MCF 10A (cell line): ENCODE measurements around the gene NRXN3. TPM values are rescaled to one million over a fixed set of nuclear protein-coding genes. Genes with fewer than 3 reads are reported as not detected.

Experiments
- BruUV-seq: library from RNA; stranded (reverse); fragments of 400-500 nt; replicated peaks from 2 replicates; lab custom pipeline; 2021; lab: Mats Ljungman, UMichigan
- CTCF ChIA-PET: fragments of 300-600 bp; sonication (Branson Sonifier 250); formaldehyde crosslinking; extraction: SDS; loops from one replicate; lab custom pipeline; 2021; ENCODE audit warnings: antibody characterized with exemption, inconsistent platforms; lab: Yijun Ruan, JAX
- POLR2A ChIA-PET: fragments of 300-600, 350-650 bp; sonication (Branson Sonifier 250); formaldehyde crosslinking; extraction: SDS; loops from one replicate; lab custom pipeline; 2020; ENCODE audit warnings: antibody characterized with exemption, inconsistent platforms; lab: Yijun Ruan, JAX
- DNase-seq: peaks from one replicate; pipeline ENCODE4 v3.0.0-alpha.2; 2018; ENCODE audit not compliant: unreplicated experiment
- H3K27ac Mint-ChIP-seq: one replicate; pipeline ENCODE4 v1.8.0; 2022; ENCODE audit warnings: mild to moderate bottlenecking, low read depth, mixed read lengths; ENCODE audit not compliant: unreplicated experiment
- H3K27me3 Mint-ChIP-seq: one replicate; pipeline ENCODE4 v1.8.0; 2022; ENCODE audit warnings: mixed read lengths; ENCODE audit not compliant: insufficient read depth, unreplicated experiment
- H3K36me3 Mint-ChIP-seq: one replicate; pipeline ENCODE4 v1.8.0; 2022; ENCODE audit warnings: mild to moderate bottlenecking, moderate library complexity, mixed read lengths; ENCODE audit not compliant: insufficient read depth, unreplicated experiment
- H3K4me1 Mint-ChIP-seq: one replicate; pipeline ENCODE4 v1.8.0; 2022; ENCODE audit warnings: mixed read lengths; ENCODE audit not compliant: insufficient read depth, unreplicated experiment
- H3K4me3 Mint-ChIP-seq: one replicate; pipeline ENCODE4 v1.8.0; 2022; ENCODE audit warnings: mild to moderate bottlenecking, moderate library complexity, mixed read lengths; ENCODE audit not compliant: unreplicated experiment
- H3K9me3 Mint-ChIP-seq: one replicate; pipeline ENCODE4 v1.8.0; 2022; ENCODE audit warnings: mixed read lengths; ENCODE audit not compliant: unreplicated experiment
- intact Hi-C: fragments of 100-400 bp; cut with micrococcal nuclease; formaldehyde crosslinking; loops from 2 replicates; pipeline ENCODE4 v1.14.1; 2022
- total RNA-seq: library from RNA; stranded (reverse); gene quantifications from 2 replicates; pipeline ENCODE4 v1.2.3, GENCODE V29; 2022
- TF ChIP-seq, protein P1 (sequence below): fragments of 200-600 bp; IDR thresholded peaks from one replicate; pipeline ENCODE4 v1.8.0; 2022; ENCODE audit warnings: antibody characterized with exemption, mild to moderate bottlenecking; ENCODE audit not compliant: unreplicated experiment

Gene NRXN3
- total RNA-seq, 1 experiment from 2014 or later = not detected

DNA sequence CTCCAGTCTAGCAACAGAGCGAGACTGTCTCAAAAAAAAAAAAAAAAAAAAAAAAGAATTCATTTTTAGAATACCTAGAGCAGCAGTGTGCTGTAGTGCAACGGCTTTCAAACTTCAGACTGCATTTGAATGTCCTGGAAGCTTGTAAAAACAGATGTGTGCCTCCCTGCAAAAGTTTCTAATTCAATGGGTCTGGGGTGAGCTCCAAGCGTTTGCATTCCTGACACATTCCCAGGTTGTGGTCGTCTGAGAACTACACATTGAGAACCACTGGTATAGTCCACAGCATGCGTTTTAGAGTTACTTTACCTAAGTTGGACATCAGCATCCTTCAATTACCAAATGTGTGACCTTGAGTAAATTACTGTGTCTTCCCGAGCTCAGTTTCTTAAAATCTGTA lies 816.8 kb downstream of the NRXN3 start:
- TF ChIP-seq, protein P1, sequence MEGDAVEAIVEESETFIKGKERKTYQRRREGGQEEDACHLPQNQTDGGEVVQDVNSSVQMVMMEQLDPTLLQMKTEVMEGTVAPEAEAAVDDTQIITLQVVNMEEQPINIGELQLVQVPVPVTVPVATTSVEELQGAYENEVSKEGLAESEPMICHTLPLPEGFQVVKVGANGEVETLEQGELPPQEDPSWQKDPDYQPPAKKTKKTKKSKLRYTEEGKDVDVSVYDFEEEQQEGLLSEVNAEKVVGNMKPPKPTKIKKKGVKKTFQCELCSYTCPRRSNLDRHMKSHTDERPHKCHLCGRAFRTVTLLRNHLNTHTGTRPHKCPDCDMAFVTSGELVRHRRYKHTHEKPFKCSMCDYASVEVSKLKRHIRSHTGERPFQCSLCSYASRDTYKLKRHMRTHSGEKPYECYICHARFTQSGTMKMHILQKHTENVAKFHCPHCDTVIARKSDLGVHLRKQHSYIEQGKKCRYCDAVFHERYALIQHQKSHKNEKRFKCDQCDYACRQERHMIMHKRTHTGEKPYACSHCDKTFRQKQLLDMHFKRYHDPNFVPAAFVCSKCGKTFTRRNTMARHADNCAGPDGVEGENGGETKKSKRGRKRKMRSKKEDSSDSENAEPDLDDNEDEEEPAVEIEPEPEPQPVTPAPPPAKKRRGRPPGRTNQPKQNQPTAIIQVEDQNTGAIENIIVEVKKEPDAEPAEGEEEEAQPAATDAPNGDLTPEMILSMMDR = no peak
- intact Hi-C loops = no loop called here
- Mint-ChIP-seq H3K36me3 (no peaks in the 10 kb centered on the region), H3K27ac (no peak overlapping the region), H3K27me3 (peaks cover 16% of the 10 kb centered on the region), H3K4me3 (no peak overlapping the region), H3K4me1 (no peaks in the 10 kb centered on the region), H3K9me3 (no peaks in the 10 kb centered on the region)
- no peak for DNase-seq
- POLR2A ChIA-PET = interaction anchor here (0.6 kb wide), 1 partner anchor 47 kb away, joined by 3 read pairs; no protein-coding TSS in a partner anchor
- BruUV-seq = no TSS peak
- CTCF ChIA-PET = interaction anchor here (0.6 to 2.3 kb wide), 2 partner anchors 27 to 1130 kb away, joined by 3 to 6 read pairs; no protein-coding TSS in a partner anchor

DNA sequence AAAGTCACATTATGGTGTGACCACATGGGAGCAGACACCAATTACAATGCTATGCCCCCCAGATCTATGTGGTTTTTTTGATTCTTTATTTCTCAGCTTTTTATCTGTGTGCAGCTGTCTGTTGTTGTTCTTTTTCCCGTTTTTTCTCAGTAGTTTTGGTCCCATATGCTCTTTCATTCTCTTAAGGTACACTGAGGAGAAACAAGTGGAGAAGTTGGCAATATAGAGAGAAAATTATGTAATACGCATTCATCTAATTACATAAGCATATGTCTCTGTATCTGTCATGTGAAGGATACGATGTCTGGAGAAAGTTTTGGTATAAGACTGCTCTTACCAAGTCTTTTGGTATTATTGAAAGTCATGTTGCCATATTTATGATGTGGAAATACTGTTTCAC lies 819.0 kb downstream of the NRXN3 start:
- Mint-ChIP-seq H3K36me3 (no peaks in the 10 kb centered on the region), H3K4me1 (no peaks in the 10 kb centered on the region), H3K4me3 (no peak overlapping the region), H3K9me3 (no peaks in the 10 kb centered on the region), H3K27me3 (peaks cover 24% of the 10 kb centered on the region), H3K27ac (no peak overlapping the region)
- no peak for DNase-seq
- CTCF ChIA-PET = no interaction called here
- POLR2A ChIA-PET = no interaction called here
- intact Hi-C loops = no loop called here
- TF ChIP-seq, protein P1 = no peak
- no TSS peak for BruUV-seq

DNA sequence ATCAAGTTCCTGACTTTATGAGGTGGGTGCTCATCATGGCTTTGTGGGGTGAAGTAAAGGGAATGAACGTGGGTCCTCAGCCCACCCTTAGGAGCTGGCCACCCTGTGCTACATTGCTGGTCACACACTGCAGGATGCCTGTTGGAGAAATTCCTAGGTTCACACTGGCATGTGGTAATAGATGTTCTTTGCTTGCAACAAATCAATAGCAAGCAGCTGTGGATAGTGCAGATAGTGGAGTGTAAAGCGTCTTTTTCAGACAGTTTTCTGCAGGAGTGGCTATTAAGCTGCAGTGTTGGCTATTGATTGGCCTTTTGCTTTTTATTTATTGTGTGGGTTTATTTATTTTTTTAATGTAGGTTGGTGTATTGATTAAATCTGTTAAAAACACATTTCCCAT lies 822.7 kb downstream of the NRXN3 start:
- peaks cover 24% of the 10 kb centered on the region for H3K27me3 Mint-ChIP-seq
- no peaks in the 10 kb centered on the region for H3K4me1 Mint-ChIP-seq
- ChIA-PET POLR2A (no interaction called here), CTCF (interaction anchor here (1.0 kb wide), 1 partner anchor 25 kb away, joined by 3 read pairs; no protein-coding TSS in a partner anchor)
- H3K9me3 Mint-ChIP-seq = no peaks in the 10 kb centered on the region
- intact Hi-C loops = no loop called here
- no peaks in the 10 kb centered on the region for H3K36me3 Mint-ChIP-seq
- no peak overlapping the region for H3K27ac Mint-ChIP-seq
- TF ChIP-seq, protein P1 = no peak
- H3K4me3 Mint-ChIP-seq = no peak overlapping the region
- DNase-seq = no peak
- BruUV-seq = no TSS peak

DNA sequence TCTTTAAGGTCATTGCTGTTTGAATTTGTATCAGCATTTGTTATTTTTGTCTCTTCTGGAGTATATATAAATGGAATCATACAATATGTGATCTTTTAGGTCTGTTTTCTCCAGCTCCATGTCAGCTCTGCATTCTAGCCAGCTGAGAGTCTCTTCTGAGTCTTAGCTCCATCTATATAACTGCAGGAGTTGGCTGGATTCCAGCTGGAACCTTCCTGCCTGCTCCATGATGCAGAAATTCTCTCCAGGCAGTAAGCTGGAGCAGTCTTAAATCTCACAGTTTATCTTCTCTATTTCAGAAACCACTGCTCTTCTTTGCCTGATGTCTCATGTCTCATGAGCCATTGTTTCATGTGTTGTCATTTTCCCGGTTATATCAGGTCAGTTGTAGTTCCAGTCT lies 827.6 kb downstream of the NRXN3 start:
- peak; percentile 28 for DNase-seq
- H3K36me3 Mint-ChIP-seq = no peaks in the 10 kb centered on the region
- ChIA-PET POLR2A (interaction anchor here (0.6 kb wide), 1 partner anchor 1353 kb away, joined by 3 read pairs; no protein-coding TSS in a partner anchor), CTCF (interaction anchor here (0.5 kb wide), 1 partner anchor 16 kb away, joined by 3 read pairs; no protein-coding TSS in a partner anchor)
- no peak overlapping the region for H3K27ac Mint-ChIP-seq
- TF ChIP-seq, protein P1 = no peak
- H3K27me3 Mint-ChIP-seq = peaks cover 25% of the 10 kb centered on the region
- no peaks in the 10 kb centered on the region for H3K4me1 Mint-ChIP-seq
- intact Hi-C loops = no loop called here
- H3K4me3 Mint-ChIP-seq = no peak overlapping the region
- no TSS peak for BruUV-seq
- H3K9me3 Mint-ChIP-seq = no peaks in the 10 kb centered on the region
